Activated CD4-positive, alpha-beta T cell treated with anti-CD3 and anti-CD28 coated beads, Interleukin-2, amount 50 U/mL, for 24 hours (primary cell): ENCODE results near the gene ZNF384.
"Not testable (repeated sequence)": the region's sequence is repeated elsewhere in the genome, so short reads cannot be mapped to it uniquely, and the experiment has no call there.

Experiments used
- DNase-seq, 2 donors: peaks; one replicate each; pipeline ENCODE4 v3.0.0-alpha.2; 2020; ENCODE audit warnings: low read depth in 1 of 2, low spot score in 1 of 2

Gene ZNF384

DNA sequence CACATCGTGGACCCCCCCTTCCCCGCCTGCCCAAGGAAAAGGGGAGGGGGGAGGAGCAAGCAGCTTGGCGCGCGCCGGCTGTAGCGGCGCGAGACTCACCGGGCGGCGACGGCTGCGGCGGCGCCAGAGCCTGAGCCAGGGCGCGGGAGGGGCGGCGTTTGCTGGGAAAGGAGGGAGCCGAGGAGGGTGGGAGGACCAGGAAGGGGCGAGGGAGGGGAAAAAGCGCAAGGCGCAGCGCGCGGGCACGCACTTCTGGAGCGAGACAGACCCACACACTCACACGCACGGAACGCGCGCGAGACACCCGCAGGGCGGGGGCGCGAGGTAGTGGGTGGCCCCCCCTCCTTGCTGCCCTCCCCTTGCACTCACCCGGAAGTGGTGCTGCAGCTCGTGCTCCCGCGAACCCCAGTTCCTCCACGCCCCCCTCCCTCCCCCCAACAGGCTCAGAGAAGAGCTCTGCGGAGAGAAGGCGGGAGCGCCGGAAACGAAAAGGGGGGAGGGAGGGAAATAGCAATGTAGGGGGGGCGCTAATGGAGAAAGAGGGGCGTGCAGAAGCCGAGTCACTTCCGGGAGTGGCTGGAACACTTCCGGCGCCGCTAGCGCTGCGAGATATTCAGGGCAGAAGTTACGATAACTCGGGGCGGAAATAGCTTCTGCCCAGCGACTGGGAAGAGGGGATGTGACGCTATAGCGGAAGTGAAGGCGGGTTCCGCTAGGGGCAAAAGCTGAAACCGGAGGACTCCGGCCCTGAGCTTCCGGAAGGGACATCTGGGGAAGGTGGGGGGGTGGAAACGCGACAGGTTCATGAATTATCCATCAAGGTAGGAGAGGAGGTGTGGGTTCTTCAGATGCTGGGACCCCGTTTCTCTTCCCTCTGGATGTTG, at the start of gene ZNF384:
ZNF384 (minus strand) TSS at position 377 of the 884 bp plus-strand sequence. CDS start 9,855 bp downstream, outside the sequence.
- DNase-seq, result peak; percentile 81 to 96

DNA sequence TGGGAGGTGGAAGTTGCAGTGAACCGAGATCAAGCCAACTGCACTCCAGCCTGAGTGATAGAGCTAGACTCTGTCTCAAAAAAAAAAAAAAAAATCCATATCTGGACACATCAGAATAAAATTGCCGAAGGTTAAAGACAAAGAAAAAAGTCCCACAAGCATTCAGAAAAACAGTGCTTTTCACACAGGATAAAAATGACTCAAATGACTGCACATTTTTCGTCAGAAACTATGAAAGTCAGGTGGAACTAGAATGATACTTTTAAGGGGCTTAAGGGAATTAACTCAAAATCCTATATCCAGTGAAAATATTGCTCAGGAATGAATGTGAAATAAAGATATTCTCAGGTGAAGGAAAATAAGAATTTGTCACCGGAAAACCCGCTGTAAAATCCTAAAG, 47.6 kb upstream of the ZNF384 start:
- no peak for DNase-seq

- no peak for DNase-seq
Observed at GRCh38 chr12:6735448-6736191, 46.4 kb upstream of the ZNF384 start.

DNA sequence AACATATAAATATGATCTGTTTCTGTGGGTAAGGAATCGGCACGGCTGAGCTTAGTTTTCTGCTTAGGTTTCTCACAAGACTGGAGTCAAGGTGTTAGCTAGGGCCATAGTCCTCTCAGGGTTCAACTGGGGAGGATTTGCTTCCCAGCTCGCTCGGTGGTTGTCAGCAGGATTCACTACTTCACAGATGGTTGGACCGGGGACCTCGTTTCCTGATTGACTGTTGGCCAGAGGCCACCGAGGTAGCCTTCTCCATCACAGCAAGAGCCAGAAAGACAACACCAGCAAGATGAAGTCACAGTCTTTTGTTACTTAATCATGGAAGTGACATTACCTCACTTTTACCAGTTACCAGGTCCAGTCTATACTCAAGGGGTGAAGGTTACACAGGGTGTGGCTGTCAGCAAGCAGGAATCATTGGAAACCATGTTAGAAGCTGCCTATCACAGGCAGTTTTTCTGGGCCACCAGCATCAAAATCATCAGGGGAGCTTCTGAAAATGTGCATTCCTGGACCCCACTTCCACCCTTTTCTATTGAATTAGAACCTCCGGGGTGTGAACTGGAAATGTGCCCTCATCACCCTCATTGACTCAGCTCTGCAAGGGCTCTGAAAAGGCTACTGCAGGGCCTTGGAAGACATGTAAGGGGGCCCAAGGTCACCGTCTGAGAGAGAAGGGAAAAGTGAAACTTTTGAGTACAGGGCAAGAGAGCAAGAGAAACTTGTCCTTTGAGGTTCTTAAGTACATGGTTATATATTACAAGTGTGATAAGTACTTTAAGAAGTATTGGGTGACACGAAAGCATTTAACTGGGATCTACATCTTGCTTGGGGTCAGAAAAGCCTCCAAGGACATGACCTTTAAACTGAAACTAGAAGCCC, 45.6 kb upstream of the ZNF384 start:
- DNase-seq, result no peak

DNA sequence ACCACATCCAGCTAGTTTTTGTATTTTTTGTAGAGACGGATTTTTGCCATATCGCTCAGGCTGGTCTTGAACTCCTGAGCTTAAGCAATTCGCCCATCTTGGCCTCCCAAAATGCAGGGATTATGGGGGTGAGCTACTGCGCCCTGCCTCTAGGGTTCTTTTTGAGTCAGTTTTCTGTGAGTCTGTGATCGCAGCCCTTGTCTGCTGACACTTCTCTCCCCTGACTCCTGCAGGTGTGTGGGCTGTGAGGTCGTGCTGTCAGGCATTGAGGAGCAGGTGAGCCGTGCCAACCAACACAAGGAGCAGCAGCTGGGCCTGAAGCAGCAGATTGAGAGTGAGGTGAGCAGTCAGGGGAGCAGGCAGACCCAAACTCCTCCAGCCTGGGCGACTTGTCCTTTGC, 41.0 kb upstream of the ZNF384 start:
- no peak for DNase-seq

GRCh38 chr12:6729186-6729585, 40.0 kb upstream of the ZNF384 start:
- no peak for DNase-seq

GRCh38 chr12:6725350-6725749, 36.2 kb upstream of the ZNF384 start:
- no peak for DNase-seq

DNA sequence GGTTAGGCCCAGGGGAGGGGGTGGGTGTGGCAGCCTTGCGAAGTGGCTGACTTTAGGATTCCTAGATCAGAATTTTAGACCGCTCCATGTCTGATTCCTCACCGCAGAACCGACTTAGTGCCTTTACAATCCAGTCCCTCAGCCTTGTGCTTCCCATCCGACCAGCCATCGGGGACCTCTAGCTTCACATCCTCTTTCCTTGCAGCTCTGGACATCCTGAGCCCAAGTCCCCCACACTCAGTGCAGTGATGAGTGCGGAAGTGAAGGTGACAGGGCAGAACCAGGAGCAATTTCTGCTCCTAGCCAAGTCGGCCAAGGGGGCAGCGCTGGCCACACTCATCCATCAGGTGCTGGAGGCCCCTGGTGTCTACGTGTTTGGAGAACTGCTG, 35.2 kb upstream of the ZNF384 start:
- no peak for DNase-seq

DNA sequence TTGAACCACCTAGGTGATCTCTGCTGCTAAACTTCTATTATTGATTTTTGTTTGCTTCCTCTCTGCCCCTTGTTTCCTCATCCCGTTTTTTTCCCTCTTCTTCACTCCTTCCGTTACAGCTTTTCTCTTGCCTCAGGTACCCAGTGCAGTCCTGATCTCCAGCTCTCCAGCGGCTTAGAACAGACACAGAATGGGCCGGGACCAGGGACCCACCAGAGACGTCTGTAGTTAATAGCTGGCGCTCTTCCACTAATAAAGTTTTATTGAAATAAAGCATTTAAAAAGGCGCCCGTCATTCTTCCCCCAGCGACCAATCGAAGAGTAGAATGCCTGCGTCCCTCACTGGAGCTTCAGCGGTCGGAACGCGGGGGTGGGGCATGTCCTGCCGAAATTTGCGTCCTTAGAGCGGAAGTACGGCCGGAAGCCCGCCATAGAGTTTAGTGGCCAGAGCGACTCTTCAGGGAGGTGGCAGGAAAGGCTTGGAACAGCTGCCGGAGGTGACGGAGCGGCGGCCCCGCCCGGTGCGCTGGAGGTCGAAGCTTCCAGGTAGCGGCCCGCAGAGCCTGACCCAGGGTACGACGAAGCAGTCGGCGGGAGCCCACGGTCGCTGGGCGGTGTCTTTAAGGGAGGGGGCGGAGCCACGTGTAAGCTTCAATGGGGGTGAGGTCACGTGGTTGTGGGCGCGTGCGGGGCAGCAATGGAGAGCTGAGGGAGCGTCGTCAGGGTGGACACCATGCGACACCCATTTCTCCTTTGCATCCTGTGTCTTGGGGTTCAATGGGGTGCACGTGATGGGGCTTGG, 34.6 kb upstream of the ZNF384 start, which contains the start of gene COPS7A:
COPS7A (plus strand) TSS at position 440 of the 802 bp plus-strand sequence. CDS start 611 bp downstream, outside the sequence.
- peak; percentile 82 to 96 for DNase-seq

- DNase-seq, result no peak
Observed at GRCh38 chr12:6722863-6723262, 33.7 kb upstream of the ZNF384 start.

DNA sequence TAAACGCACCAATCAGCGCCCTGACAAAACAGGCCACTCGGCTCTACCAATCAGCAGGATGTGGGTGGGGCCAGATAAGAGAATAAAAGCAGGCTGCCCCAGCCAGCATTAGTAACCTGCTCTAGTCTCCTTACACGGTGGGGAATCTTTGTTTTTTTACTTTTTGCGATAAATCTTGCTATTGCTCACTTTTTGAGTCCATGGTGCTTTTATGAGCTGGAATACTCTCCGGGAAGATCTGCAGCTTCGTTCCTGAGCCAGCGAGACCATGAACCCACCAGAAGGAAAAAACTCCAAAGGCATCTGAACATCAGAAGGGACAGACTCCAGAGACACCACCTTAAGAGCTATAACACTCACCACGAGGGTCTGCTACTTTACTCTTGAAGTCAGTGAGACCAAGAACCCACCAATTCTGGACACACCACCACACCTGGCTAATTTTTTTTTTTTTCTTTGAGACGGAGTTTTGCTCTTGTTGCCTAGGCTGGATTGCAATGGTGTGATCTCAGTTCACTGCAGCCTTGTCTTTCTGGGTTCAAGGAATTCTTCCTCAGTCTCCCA, 27.8 kb upstream of the ZNF384 start:
- DNase-seq, result no peak

DNA sequence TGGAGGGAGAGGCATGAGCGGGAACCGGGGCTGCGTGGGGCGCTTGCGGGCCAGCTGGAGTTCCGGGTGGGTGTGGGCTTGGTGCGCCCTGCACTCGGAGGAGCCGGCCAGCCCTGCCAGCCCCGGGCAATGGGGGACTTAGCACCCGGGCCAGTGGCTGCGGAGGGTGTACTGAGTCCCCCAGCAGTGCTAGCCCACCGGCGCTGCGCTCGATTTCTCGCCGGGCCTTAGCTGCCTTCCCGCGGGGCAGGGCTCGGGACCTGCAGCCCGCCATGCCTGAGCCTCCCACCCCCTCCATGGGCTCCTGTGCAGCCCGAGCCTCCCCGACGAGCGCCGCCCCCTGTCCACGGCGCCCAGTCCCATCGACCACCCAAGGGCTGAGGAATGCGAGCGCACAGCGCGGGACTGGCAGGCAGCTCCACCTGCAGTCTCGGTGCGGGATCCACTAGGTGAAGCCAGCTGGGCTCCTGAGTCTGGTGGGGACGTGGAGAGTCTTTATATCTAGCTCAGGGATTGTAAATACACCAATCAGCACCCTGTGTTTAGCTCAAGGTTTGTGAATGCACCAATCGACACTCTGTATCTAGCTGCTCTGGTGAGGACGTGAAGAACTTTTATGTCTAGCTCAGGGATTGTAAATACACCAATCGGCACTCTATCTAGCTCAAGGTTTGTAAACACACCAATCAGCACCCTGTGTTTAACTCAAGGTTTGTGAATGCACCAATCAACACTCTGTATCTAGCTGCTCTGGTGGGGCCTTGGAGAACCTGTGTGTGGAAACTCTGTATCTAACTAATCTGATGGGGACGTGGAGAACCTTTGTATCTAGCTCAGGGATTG, 27.1 kb upstream of the ZNF384 start:
- not testable (repeated sequence) for DNase-seq

DNA sequence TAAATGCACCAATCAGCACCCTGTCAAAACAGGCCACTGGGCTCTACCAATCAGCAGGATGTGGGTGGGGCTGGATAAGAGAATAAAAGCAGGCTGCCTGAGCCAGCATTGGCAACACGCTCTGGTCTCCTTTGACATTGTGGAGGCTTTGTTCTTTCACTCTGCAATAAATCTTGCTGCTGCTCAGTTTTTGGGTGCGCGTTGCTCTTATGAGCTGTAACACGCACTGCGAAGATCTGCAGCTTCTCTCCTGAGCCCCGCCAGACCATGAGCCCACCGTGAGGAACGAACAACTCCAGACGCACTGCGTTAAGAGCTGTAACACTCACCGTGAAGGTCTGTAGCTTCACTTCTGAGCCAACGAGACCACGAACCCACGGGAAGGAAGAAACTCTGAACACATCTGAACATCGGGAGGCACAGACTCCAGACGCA, 19.8 kb upstream of the ZNF384 start:
- no peak for DNase-seq

DNA sequence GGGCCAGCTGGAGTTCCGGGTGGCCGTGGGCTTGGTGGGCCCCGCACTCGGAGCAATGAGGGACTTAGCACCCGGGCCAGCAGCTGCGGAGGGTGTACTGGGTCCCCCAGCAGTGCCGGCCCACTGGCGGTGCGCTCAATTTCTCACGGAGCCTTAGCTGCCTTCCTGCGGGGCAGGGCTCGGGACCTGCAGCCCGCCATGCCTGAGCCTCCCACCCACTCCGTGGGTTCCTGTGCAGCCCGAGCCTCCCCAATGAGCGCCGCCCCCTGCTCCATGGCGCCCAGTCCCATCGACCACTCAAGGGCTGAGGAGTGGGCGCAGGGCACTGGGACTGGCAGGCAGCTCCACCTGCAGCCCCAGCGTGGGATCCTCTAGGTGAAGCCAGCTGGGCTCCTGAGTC, 19.2 kb upstream of the ZNF384 start:
- not testable (repeated sequence) for DNase-seq

GRCh38 chr12:6703631-6704030, 14.5 kb upstream of the ZNF384 start:
- no peak for DNase-seq

DNA sequence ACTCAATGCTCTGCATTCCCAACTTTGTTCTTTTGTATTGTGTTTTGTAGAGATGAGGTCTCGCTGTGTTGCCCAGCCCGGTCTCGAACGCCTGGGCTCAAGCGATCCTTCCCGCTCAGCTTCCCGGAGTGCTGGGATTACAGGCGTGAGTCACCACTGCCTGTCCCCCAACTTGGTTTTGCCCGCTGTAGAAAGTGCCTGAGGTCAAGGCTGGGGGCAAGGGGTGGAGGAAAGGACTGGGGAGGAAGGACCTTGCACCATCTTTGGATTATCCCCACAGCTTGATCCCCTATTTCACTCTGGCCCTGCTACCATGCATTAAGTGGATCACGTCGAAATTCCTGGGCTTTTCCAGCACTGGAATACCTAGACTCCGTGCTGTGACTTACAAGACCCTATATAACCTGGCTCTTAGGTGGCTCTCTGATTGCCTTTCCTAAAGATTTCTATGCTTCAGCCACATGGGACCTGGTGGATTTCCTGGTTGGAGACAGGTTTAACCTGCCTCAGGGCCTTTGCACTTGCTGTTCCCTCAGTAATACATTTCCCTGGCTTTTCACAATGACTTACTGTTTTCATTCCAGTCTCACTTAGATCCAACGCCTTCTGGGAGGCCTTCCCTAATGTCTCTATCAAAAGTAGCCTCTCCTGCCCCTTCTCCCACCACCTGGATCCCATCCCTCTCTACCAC, 12.0 kb upstream of the ZNF384 start:
- DNase-seq, result no peak

DNA sequence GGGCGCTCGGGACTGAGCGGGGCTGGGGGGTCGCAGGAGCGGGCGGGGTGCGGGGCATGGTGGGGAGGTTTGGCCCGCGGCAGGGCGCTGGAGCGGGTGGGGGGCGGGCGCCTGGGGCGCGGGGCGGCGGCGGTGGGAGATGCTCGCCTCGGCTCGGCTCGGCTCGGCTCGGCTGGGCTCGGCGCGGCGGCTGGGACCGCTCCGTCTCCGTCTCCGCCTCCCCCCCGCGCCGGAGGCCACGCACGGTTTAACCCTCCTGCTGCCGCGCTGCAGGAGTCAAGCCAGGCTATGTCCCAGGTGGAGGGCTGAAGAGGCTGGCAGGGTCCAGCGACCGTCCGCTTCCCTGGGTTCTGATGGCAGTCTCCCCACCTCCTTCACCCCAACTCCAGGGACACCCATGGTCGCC, 11.5 kb upstream of the ZNF384 start, which contains the start of gene PIANP:
PIANP (minus strand) TSS at position 170 of the 406 bp plus-strand sequence. CDS start 2,754 bp downstream, outside the sequence.
- peak; percentile 21 to 29 for DNase-seq

DNA sequence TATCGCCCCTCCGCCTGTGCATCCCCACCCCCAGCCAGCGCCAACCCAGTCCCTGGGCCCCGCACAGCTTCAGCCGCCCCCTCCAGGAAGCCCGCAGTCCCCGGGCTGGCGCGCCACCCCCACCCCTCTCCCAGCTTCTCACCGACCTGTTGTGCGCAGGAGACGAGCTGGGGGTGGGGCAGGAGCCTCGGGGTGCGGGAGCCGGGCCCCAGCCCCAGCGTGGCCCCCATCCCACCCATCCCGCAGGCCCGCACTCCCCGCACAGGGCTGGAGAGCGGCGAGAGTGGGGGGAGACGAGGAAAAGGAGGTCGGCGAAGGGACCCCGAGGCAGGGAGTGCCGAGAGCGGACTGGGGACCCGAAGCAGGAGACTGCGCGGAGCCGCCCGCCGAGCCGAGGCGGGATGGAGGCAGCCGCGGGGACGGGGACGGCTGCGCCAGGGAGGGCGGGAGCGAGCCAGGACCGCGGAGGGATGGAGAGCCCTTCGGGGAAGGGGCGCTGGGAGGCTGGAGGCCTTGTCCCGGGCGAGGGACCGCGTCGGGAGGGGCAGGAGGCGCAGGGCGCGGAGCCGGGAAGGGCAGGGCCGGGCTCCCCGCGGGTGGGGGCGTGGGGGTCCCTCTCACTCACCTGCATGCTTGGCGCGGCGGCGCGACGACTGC, 10.9 kb upstream of the ZNF384 start:
- DNase-seq, result no peak
